Right lobe of liver (tissue), 6 donors: ENCODE data around the gene IFT27. TPM values are rescaled to one million over a fixed set of nuclear protein-coding genes. Genes with fewer than 3 reads are reported as not detected.

ENCODE experiments used
- ATAC-seq, 4 donors: fragments of 200-7000 bp; cut with Tn5 transposase; one replicate each; pipeline ENCODE4 v1.9.1; 2020; ENCODE audit warnings: mild to moderate bottlenecking in 4 of 4, moderate library complexity in 4 of 4
- DNase-seq, 3 donors: peaks; one replicate each; pipeline ENCODE4 v3.0.0-alpha.2; 2020
- H3K27ac ChIP-seq, 3 donors: fragments of 200-600 bp; one replicate each; pipeline ENCODE4 v1.8.0; 2022
- H3K27me3 ChIP-seq, 2 donors: fragments of 200-600 bp; one replicate each; pipeline ENCODE4 v1.8.0; 2022
- H3K36me3 ChIP-seq, 4 donors: fragments of 200-600 bp; sonication (generic) in 1 of 4; one replicate each; pipeline versions ENCODE4 v1.5.1 to v1.8.0; 2017 to 2022; ENCODE audit warnings: control low read depth in 1 of 4
- H3K4me1 ChIP-seq, 4 donors: fragments of 200-600 bp; sonication (generic) in 1 of 4; one replicate each; pipeline versions ENCODE4 v1.5.1 to v1.8.0; 2017 to 2022; ENCODE audit warnings: control low read depth in 1 of 4
- H3K4me3 ChIP-seq, 3 donors: fragments of 200-600 bp; one replicate each; pipeline ENCODE4 v1.8.0; 2022
- H3K9me3 ChIP-seq, 4 donors: fragments of 200-600 bp; sonication (generic) in 1 of 4; one replicate each; pipeline versions ENCODE4 v1.5.1 to v1.8.0; 2017 to 2022; ENCODE audit warnings: control low read depth in 1 of 4
- POLR2A ChIP-seq: fragments of 450-650 bp; IDR thresholded peaks from one replicate; pipeline ENCODE4 v1.6.1; 2017; ENCODE audit warnings: antibody characterized with exemption, mild to moderate bottlenecking
- WGBS: methylation state at CpG from one replicate; pipeline ENCODE4 v1.1.6; 2018; ENCODE audit warnings: low coverage, low lambda C conversion rate; ENCODE audit not compliant: insufficient coverage; ENCODE audit errors: missing lambda C conversion rate; 5-methylcytosine and 5-hydroxymethylcytosine counted together
- intact Hi-C, 2 donors: fragments of 100-400 bp; cut with DNase I; formaldehyde crosslinking; loops; one replicate each; pipeline versions ENCODE4 v1.11.2 to v1.14.1; 2022
- total RNA-seq, 6 experiments: library from RNA; depleted of rRNA in 2 of 6; stranded (reverse); fragments of >200 nt in 2 of 6; fragmentation: NEBNext Ultra II Directional in 3 of 6; extraction: Animal tissue kit (Norgen Biotek cat#: 25700) in 3 of 6; gene quantifications; one replicate each; pipeline versions ENCODE4 v1.1.0 to v1.2.4, GENCODE V29; 2016 to 2023
- TF ChIP-seq, protein P1 (sequence below), 4 donors: fragments of 200-600 bp in 3 of 4; fragments of 450-650 bp in 1 of 4; IDR thresholded peaks; one replicate each; pipeline versions ENCODE4 v1.5.1 to v1.8.0; 2016 to 2022; ENCODE audit warnings: antibody characterized with exemption in 4 of 4, mild to moderate bottlenecking in 2 of 4
- donor health status: DM: no; HTN: yes; CAD: no.
- donor health status: DM: no; HTN: no; CAD: no.
- donor health status: DM: no; HTN: no; CAD: no.
- donor health status: DM: no; HTN: yes; CAD: no.
- donor health status: DM: no; HTN: yes; CAD: no.

IFT27 gene
- total RNA-seq, 6 experiments from 2014 or later, result 10.3 to 17.4 (median 14.8) TPM

DNA sequence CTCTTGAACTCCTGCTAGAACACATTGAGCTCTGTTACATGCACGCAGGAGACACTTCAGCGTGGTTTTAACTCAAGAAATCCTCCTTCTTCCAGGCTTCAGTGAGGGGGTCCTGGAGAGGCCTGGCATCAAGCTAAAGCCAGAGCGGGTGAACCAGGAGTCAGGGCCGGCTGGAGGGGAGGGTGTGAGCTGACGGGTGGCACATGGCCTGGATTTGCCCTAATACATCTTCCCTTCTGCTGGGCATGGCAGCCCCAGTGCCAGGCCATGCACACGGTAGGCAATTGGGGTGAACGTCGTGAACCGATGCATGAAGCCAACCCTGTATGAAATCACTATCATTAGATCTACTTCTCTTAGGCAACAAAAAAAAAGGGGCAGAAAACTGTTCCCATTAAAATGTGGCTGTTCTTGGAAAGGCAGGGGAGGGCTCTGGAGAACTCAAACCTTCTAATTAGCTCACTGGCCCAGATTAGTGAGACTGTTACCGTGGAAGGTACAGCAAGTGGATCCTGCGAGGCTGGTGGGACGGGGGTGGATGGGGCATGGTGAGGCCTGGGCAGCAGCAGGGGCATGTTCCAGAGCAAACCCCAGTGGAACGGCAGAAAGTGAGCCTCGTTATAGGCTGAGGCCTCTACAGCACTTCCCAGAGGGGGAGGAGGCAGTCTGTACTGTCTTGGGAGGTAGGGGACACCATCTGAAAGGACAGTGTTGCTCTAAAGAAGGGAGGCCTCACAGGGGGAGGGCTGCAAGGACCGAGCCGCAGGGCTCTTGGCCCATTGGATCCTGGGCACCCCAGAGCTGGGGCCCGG is 10.6 kb downstream of the IFT27 start:
- no peaks in the 10 kb centered on the region for H3K9me3 ChIP-seq
- ATAC-seq, result no peak
- H3K36me3 ChIP-seq, result no peaks in the 10 kb centered on the region
- WGBS, result 89% methylated on average over 3 of the region's 17 CpGs
- no peak for DNase-seq
- TF ChIP-seq, protein P1, sequence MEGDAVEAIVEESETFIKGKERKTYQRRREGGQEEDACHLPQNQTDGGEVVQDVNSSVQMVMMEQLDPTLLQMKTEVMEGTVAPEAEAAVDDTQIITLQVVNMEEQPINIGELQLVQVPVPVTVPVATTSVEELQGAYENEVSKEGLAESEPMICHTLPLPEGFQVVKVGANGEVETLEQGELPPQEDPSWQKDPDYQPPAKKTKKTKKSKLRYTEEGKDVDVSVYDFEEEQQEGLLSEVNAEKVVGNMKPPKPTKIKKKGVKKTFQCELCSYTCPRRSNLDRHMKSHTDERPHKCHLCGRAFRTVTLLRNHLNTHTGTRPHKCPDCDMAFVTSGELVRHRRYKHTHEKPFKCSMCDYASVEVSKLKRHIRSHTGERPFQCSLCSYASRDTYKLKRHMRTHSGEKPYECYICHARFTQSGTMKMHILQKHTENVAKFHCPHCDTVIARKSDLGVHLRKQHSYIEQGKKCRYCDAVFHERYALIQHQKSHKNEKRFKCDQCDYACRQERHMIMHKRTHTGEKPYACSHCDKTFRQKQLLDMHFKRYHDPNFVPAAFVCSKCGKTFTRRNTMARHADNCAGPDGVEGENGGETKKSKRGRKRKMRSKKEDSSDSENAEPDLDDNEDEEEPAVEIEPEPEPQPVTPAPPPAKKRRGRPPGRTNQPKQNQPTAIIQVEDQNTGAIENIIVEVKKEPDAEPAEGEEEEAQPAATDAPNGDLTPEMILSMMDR (IDR thresholded peaks at IDR 0.05), result no peak
- TF ChIP-seq POLR2A, result no peak
- no peaks in the 10 kb centered on the region for H3K4me1 ChIP-seq
- no peak overlapping the region for H3K4me3 ChIP-seq
- H3K27me3 ChIP-seq, result no peaks in the 10 kb centered on the region
- H3K27ac ChIP-seq, result no peak overlapping the region
- intact Hi-C loops, result no loop called here

DNA sequence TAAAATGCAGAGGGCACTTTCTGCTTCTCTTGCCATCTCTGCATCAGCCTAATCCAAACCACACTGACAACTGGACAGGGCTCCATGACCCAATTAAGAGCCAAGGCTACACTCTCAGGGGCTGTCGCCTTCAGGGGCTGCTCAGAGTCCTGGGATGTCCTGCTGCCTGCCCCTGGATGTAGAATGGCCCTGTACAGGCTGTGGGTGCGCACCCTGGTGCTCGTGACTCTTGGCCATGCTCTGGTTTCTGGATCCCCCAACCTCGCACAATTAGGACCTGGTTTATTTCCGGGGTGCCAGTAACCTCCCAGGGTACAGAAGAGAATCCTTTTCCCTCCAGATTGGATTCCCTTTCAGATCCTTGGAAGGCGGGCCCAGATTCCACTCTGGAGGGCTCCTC is 11.3 kb downstream of the IFT27 start:
- ATAC-seq (no peak), DNase-seq (no peak)
- Histone ChIP-seq H3K9me3 (no peaks in the 10 kb centered on the region), H3K36me3 (no peaks in the 10 kb centered on the region), H3K4me1 (no peaks in the 10 kb centered on the region), H3K4me3 (no peak overlapping the region), H3K27ac (no peak overlapping the region), H3K27me3 (no peaks in the 10 kb centered on the region)
- TF ChIP-seq POLR2A, result no peak
- TF ChIP-seq, protein P1 (IDR thresholded peaks at IDR 0.05), result no peak
- no CpG with 5 or more reads among the region's 6 CpGs for WGBS
- intact Hi-C loops, result no loop called here

DNA sequence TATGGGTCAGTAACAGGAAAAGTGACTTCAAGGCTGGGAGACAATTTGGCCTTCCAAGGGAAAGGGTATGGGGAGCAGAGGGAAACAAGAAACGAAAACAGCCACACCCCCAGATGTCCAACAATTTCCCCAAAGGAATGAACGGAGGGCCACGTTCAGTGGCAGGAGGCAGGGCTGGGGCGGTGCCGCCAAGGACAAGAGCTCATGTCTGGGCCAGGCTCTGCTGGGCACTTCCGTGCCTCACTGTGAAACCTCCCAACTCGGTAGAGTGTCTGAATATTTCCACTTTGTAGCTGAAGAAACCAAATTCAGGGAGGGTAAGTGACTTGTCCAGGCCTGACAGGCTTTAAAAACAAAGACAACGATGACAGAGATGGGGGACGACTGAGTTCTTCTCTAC is 11.9 kb downstream of the IFT27 start:
- no peak for DNase-seq
- intact Hi-C loops, result no loop called here
- no peaks in the 10 kb centered on the region for H3K27me3 ChIP-seq
- H3K36me3 ChIP-seq, result no peaks in the 10 kb centered on the region
- no peak for TF ChIP-seq POLR2A
- TF ChIP-seq, protein P1 (IDR thresholded peaks at IDR 0.05), result no peak
- H3K27ac ChIP-seq, result no peak overlapping the region
- ATAC-seq, result no peak
- no peak overlapping the region for H3K4me3 ChIP-seq
- no peaks in the 10 kb centered on the region for H3K4me1 ChIP-seq
- WGBS, result 89% methylated on average over 3 of the region's 9 CpGs
- no peaks in the 10 kb centered on the region for H3K9me3 ChIP-seq

DNA sequence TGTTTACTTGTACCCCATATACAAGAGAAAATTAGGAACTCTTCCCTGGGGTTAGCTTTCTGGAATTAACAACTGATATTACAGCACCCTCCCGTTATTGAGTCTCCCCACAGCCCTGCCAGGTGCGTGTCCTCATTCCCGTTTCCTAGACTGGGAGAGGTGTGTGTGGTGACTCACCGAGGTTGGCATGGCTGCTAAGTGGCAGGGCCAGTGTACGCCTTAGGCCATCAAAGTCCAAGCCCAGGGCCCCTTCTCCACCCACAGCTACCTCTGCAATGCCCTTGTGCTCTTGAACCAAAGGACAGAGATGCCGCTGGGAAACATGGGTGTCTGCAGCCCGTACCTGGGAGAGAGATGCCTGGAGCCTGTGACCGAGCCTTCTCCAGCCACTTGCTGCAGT is 12.3 kb downstream of the IFT27 start:
- 86% methylated on average over 5 of the region's 8 CpGs for WGBS
- Histone ChIP-seq H3K9me3 (no peaks in the 10 kb centered on the region), H3K4me3 (no peak overlapping the region), H3K36me3 (no peaks in the 10 kb centered on the region), H3K27me3 (no peaks in the 10 kb centered on the region), H3K4me1 (no peaks in the 10 kb centered on the region), H3K27ac (no peak overlapping the region)
- peak in 1 of 4 donors; percentile 37 for ATAC-seq
- TF ChIP-seq, protein P1 (IDR thresholded peaks at IDR 0.05), result no peak
- no peak for TF ChIP-seq POLR2A
- intact Hi-C loops, result no loop called here
- DNase-seq, result no peak
